NCI-H1417 treated with DMSO at 0.1 percent for 48 hours (cell line): ENCODE results near the gene SPEF1.
"Not testable (repeated sequence)": the region's sequence is repeated elsewhere in the genome, so short reads cannot be mapped to it uniquely, and the experiment has no call there.

Experiments
- DNase-seq: peaks from one replicate; lab custom pipeline; 2025; lab: John Stamatoyannopoulos, UW

SPEF1 gene

GRCh38 chr20:3781153-3781910, at the start of gene SPEF1:
SPEF1 (minus strand) TSS chr20:3781448; CDS start chr20:3781287, 161 bp downstream.
- peak; percentile 81 for DNase-seq

GRCh38 chr20:3829891-3830290, 48.6 kb upstream of the SPEF1 start:
- DNase-seq, result not testable (repeated sequence)

GRCh38 chr20:3828798-3829197, 47.5 kb upstream of the SPEF1 start:
- no peak for DNase-seq

- no peak for DNase-seq
Observed at GRCh38 chr20:3826420-3826819, 45.2 kb upstream of the SPEF1 start.

GRCh38 chr20:3825526-3825925, 44.3 kb upstream of the SPEF1 start:
- no peak for DNase-seq

GRCh38 chr20:3823881-3824280, 42.6 kb upstream of the SPEF1 start:
- no peak for DNase-seq

GRCh38 chr20:3821996-3822395, 40.7 kb upstream of the SPEF1 start:
- DNase-seq, result no peak

- no peak for DNase-seq
Observed at GRCh38 chr20:3820901-3821727, 39.9 kb upstream of the SPEF1 start.

GRCh38 chr20:3820048-3820900, 39.0 kb upstream of the SPEF1 start, which contains the start of gene AP5S1:
AP5S1 (plus strand) TSS chr20:3820547; CDS start chr20:3822118, 1,571 bp downstream.
- peak; percentile 94 for DNase-seq

- no peak for DNase-seq
Observed at GRCh38 chr20:3819411-3820047, 38.3 kb upstream of the SPEF1 start.

GRCh38 chr20:3818155-3819151, 37.2 kb upstream of the SPEF1 start:
- DNase-seq, result no peak

- no peak for DNase-seq
Observed at GRCh38 chr20:3815703-3816315, 34.6 kb upstream of the SPEF1 start.

- DNase-seq, result no peak
Observed at GRCh38 chr20:3814928-3815495, 33.8 kb upstream of the SPEF1 start.

GRCh38 chr20:3813848-3814581, 32.8 kb upstream of the SPEF1 start:
- DNase-seq, result no peak

GRCh38 chr20:3812975-3813847, 32.0 kb upstream of the SPEF1 start:
- DNase-seq, result no peak

GRCh38 chr20:3812259-3812681, 31.0 kb upstream of the SPEF1 start:
- DNase-seq, result no peak

GRCh38 chr20:3811467-3812258, 30.4 kb upstream of the SPEF1 start:
- peak; percentile 37 for DNase-seq
